Stimulated activated CD8-positive, alpha-beta memory T cell treated with anti-CD3 and anti-CD28 coated beads, Interleukin-12 subunit alpha, Interleukin-12 subunit beta, amount 100 ng/mL, for 1 hour (primary cell): Measurements from ENCODE around the gene C18orf63.

Source experiments
- DNase-seq: peaks from one replicate; pipeline ENCODE4 v3.0.0-alpha.2; 2020; ENCODE audit warnings: low read depth

The C18orf63 gene

GRCh38 chr18:74328206-74328605, 12.6 kb downstream of the C18orf63 start:
- DNase-seq = no peak

GRCh38 chr18:74329688-74330205, 14.1 kb downstream of the C18orf63 start:
- no peak for DNase-seq

- no peak for DNase-seq
Observed at GRCh38 chr18:74331404-74331803, 15.8 kb downstream of the C18orf63 start.

GRCh38 chr18:74333091-74333490, 17.5 kb downstream of the C18orf63 start:
- no peak for DNase-seq

GRCh38 chr18:74334242-74334893, 18.7 kb downstream of the C18orf63 start:
- no peak for DNase-seq

GRCh38 chr18:74336656-74337055, 21.0 kb downstream of the C18orf63 start:
- DNase-seq = no peak

GRCh38 chr18:74337155-74337911, 21.7 kb downstream of the C18orf63 start:
- DNase-seq = no peak

GRCh38 chr18:74337912-74338309, 22.3 kb downstream of the C18orf63 start:
- no peak for DNase-seq

GRCh38 chr18:74342416-74343043, 26.9 kb downstream of the C18orf63 start:
- no peak for DNase-seq

GRCh38 chr18:74346206-74346605, 30.6 kb downstream of the C18orf63 start:
- DNase-seq = no peak

- DNase-seq = no peak
Observed at GRCh38 chr18:74348581-74348980, 32.9 kb downstream of the C18orf63 start.

GRCh38 chr18:74351354-74351753, 35.7 kb downstream of the C18orf63 start:
- no peak for DNase-seq

- peak; percentile 36 for DNase-seq
Observed at GRCh38 chr18:74353169-74353775, 37.6 kb downstream of the C18orf63 start.

- no peak for DNase-seq
Observed at GRCh38 chr18:74356959-74357358, 41.3 kb downstream of the C18orf63 start.

- DNase-seq = no peak
Observed at GRCh38 chr18:74360852-74361655, 45.4 kb downstream of the C18orf63 start.

GRCh38 chr18:74367905-74368304, 52.3 kb downstream of the C18orf63 start:
- DNase-seq = no peak

GRCh38 chr18:74368901-74369705, 53.5 kb downstream of the C18orf63 start:
- DNase-seq = no peak

- DNase-seq = no peak
Observed at GRCh38 chr18:74370115-74370514, 54.5 kb downstream of the C18orf63 start.

GRCh38 chr18:74373428-74373827, 57.8 kb downstream of the C18orf63 start:
- DNase-seq = peak; percentile 15

- no peak for DNase-seq
Observed at GRCh38 chr18:74375999-74376398, 60.4 kb downstream of the C18orf63 start.

GRCh38 chr18:74376523-74376922, 60.9 kb downstream of the C18orf63 start:
- no peak for DNase-seq
